ENCODE measurements around the gene MRPL39.

Gene MRPL39

GRCh38 chr21:25614441-25614840, 7.2 kb upstream of the MRPL39 start:
- DNase-seq = no peak

- peak; percentile 84 for DNase-seq
These were observed 910 bp upstream of the MRPL39 start for GRCh38 chr21:25608044-25608737.

GRCh38 chr21:25589887-25590286, 17.4 kb downstream of the MRPL39 start:
- DNase-seq = no peak

- DNase-seq = no peak
These were observed 20.5 kb downstream of the MRPL39 start for GRCh38 chr21:25586791-25587190.

- no peak for DNase-seq
These were observed 21.0 kb downstream of the MRPL39 start for GRCh38 chr21:25586326-25586725.

GRCh38 chr21:25584833-25585676, 22.2 kb downstream of the MRPL39 start:
- DNase-seq = no peak

GRCh38 chr21:25583370-25584130, 23.7 kb downstream of the MRPL39 start:
- DNase-seq = no peak

- no peak for DNase-seq
These were observed 24.4 kb downstream of the MRPL39 start for GRCh38 chr21:25582888-25583287.

- DNase-seq = no peak
These were observed 25.0 kb downstream of the MRPL39 start for GRCh38 chr21:25582164-25582790.

GRCh38 chr21:25581582-25581981, 25.7 kb downstream of the MRPL39 start:
- DNase-seq = no peak

GRCh38 chr21:25580912-25581260, 26.4 kb downstream of the MRPL39 start:
- DNase-seq = no peak

GRCh38 chr21:25579226-25580013, 27.9 kb downstream of the MRPL39 start:
- DNase-seq = no peak

- DNase-seq = no peak
These were observed 29.0 kb downstream of the MRPL39 start for GRCh38 chr21:25578056-25578961.

GRCh38 chr21:25577424-25578055, 29.7 kb downstream of the MRPL39 start:
- no peak for DNase-seq

- DNase-seq = peak; percentile 82 to 91
These were observed 33.7 kb downstream of the MRPL39 start for GRCh38 chr21:25573409-25574206.

GRCh38 chr21:25572861-25573310, 34.4 kb downstream of the MRPL39 start:
- peak; percentile 30 for DNase-seq

GRCh38 chr21:25571726-25572121, 35.6 kb downstream of the MRPL39 start:
- DNase-seq = no peak

- no peak for DNase-seq
These were observed 37.6 kb downstream of the MRPL39 start for GRCh38 chr21:25569711-25570110.

- no peak for DNase-seq
These were observed 38.2 kb downstream of the MRPL39 start for GRCh38 chr21:25569084-25569483.

Measured in inflammatory macrophage (primary cell).